T-helper 2 cell treated with Interferon-gamma antibody and Interleukin-4, amounts not matched to agents 5 μg/mL and 100 μg/mL, for 36 hours (primary cell): ENCODE results near the gene GCNT3.
"Not testable (repeated sequence)": the region's sequence is repeated elsewhere in the genome, so short reads cannot be mapped to it uniquely, and the experiment has no call there.

Source experiments
- DNase-seq: peaks from one replicate; pipeline ENCODE4 v3.0.0; 2021; ENCODE audit warnings: low spot score
- H3K27ac Mint-ChIP-seq: one replicate; pipeline ENCODE4 v1.8.0; 2021; ENCODE audit warnings: mild to moderate bottlenecking, mixed read lengths
- H3K27me3 Mint-ChIP-seq: one replicate; pipeline ENCODE4 v1.8.0; 2021; ENCODE audit warnings: low read depth, mixed read lengths
- H3K36me3 Mint-ChIP-seq: one replicate; pipeline ENCODE4 v1.8.0; 2021; ENCODE audit warnings: low read depth, mixed read lengths
- H3K4me1 Mint-ChIP-seq: one replicate; pipeline ENCODE4 v1.8.0; 2021; ENCODE audit warnings: low read depth, mixed read lengths
- H3K4me3 Mint-ChIP-seq: one replicate; pipeline ENCODE4 v1.8.0; 2022; ENCODE audit warnings: mild to moderate bottlenecking, moderate library complexity, mixed read lengths
- H3K9me3 Mint-ChIP-seq: one replicate; pipeline ENCODE4 v1.8.0; 2021; ENCODE audit warnings: mixed read lengths

GCNT3 gene

DNA sequence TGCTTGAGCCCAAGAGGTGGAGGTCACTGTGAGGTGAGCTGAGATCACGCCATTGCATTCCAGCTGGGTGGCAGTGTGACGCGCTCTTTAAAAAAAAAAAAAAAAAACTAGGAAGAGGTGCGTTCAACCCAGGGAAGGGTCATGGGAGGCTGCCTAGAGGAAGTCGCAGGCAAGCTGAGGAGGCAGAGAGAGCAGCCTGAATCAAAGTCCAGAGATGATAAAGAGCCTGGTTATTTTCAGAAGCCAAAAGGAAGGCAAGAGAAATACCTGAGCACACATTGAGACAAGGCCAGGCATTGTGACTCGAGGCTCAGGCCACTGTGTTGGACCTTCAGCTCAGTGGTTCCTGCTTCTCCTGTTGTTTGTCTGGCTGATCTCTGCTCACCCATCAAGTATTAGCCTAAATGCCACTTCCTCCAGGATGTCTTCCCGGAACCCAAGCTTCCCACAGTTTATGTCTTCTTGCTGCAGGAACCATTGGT, 16.1 kb upstream of the GCNT3 start:
- Mint-ChIP-seq H3K9me3 (peaks cover 4% of the 10 kb centered on the region), H3K27me3 (peaks cover 27% of the 10 kb centered on the region), H3K36me3 (no peaks in the 10 kb centered on the region), H3K4me1 (peaks cover 9% of the 10 kb centered on the region), H3K4me3 (no peak overlapping the region), H3K27ac (no peak overlapping the region)
- no peak for DNase-seq

DNA sequence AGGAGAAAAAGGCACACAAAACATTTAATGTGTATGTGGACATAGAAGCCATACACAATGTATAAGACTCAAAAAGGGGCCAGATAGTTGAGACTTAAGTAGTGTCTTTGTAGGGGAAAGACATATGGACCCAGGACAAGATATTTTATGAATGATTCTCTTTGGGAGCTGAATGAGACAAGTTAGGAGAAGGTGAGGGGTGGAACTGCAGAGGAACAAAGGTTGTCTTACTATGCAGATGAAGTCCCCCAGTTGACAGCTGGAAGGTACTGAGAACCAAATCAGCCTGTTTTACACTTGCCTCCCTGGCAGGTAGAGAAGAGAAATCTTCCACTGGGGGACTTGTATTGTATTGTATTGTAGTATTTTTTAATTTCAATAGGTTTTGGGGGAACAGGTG, 14.9 kb upstream of the GCNT3 start:
- Mint-ChIP-seq H3K36me3 (no peaks in the 10 kb centered on the region), H3K9me3 (peaks cover 4% of the 10 kb centered on the region), H3K4me3 (no peak overlapping the region), H3K27ac (no peak overlapping the region), H3K4me1 (peaks cover under 1% of the 10 kb centered on the region), H3K27me3 (peaks cover 27% of the 10 kb centered on the region)
- no peak for DNase-seq

DNA sequence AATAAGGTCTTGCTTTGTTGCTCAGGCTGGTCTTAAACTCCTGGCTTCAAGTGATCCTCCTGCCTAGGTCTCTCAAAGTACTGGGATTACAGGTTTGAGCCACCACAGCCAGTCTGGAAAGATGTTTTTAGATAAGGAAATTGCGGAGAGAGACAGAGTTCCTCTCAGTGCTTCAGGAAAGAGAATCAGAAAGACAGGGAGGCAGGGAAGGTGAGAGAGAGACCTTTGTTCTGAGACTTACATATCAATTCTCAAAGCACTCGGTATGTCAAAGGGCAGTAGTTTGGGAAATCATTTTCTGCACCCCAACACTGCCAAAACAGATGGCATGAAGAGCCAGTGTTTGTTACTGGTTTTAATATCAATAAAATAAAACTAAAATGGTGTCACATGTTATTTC, 13.1 kb upstream of the GCNT3 start:
- no peaks in the 10 kb centered on the region for H3K4me1 Mint-ChIP-seq
- no peak for DNase-seq
- peaks cover 24% of the 10 kb centered on the region for H3K27me3 Mint-ChIP-seq
- no peaks in the 10 kb centered on the region for H3K36me3 Mint-ChIP-seq
- no peak overlapping the region for H3K4me3 Mint-ChIP-seq
- H3K9me3 Mint-ChIP-seq = peaks cover 13% of the 10 kb centered on the region
- no peak overlapping the region for H3K27ac Mint-ChIP-seq

DNA sequence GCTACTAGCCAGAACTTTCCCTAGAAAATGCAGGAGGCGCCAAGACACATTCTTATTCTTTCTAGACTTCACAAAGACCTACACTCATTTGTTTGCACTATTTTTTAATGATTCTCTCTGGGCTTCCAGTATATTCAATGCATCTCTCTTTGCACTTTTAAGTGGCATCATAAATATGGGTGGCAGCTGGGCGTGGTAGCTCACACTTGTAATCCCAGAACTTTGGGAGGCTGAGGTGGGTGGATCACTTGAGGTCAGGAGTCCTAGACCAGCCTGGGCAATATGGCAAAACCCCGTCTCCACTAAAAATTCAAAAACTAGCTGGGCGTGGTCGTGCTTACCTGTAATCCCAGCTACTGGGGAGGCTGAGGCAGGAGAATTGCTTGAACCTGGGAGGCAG, 5.6 kb upstream of the GCNT3 start:
- H3K36me3 Mint-ChIP-seq = peaks cover 2% of the 10 kb centered on the region
- no peaks in the 10 kb centered on the region for H3K4me1 Mint-ChIP-seq
- peaks cover 18% of the 10 kb centered on the region for H3K9me3 Mint-ChIP-seq
- DNase-seq = no peak
- no peak overlapping the region for H3K4me3 Mint-ChIP-seq
- H3K27ac Mint-ChIP-seq = no peak overlapping the region
- H3K27me3 Mint-ChIP-seq = peaks cover 2% of the 10 kb centered on the region

DNA sequence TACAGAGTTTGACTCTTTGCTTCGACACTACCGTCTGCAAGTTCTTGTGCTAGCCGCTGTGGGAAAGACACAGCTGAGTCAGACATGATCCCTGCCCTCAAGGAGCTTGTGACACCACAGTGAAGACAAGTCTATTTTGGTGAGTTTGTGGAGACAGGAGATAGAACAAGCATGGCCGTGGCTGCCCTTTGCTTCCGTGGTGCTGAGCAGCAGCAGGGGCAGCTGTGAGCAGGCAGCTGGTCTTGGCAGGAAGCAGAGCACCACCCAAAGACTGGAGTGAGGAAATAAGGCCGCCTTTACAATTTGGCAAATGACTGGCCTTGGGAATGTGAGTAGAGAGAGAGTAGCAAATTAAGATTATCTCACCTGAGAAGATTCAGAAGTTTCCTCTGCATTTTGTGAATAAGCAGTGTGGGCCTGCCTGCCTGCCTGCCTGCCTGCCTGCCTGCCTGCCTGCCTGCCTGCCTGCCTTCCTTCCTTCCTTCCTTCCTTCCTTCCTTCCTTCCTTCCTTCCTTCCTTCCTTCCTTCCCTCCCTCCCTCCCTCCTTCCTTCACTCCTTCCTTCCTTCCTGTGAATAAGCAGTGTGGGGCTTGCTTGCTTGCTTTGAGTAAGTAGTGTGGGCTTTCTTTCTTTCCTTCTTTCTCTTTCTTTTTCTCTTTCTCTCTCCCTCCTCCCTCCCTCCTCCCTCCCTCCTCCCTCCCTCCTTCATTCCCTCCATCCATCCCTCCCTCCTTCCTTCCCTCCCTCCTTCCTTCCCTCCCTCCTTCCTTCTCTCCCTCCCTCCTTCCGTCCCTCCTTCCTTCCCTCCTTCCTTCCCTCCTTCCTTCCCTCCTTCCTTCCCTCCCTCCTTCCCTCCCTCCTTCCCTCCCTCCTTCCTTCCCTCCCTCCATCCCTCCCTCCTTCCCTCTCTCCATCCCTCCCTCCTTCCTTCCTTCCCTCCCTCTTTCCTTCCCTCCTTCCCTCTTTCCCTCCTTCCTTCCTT, 1.6 kb upstream of the GCNT3 start:
- Mint-ChIP-seq H3K36me3 (no peaks in the 10 kb centered on the region), H3K27me3 (peaks cover 12% of the 10 kb centered on the region), H3K4me3 (no peak overlapping the region), H3K4me1 (peaks cover 6% of the 10 kb centered on the region), H3K9me3 (peaks cover 11% of the 10 kb centered on the region), H3K27ac (no peak overlapping the region)
- DNase-seq = no peak

DNA sequence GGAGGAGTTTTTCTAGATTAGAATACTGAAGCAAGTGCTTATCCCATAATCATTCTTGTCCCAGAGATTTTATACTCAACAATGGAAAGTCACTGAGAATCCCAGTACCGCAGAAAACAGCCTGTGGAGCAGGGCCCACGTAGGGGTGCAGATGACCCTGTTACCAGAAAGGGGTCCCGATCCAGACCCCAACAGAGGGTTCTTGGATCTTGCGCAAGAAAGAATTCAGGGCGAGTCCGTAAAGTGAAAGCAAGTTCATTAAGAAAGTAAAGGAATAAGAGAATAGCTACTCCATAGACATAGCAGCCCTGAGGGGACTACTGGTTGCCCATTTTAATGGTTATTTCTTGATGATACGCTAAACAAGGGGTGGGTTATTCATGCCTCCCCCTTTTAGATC, 2.6 kb downstream of the GCNT3 start:
- H3K9me3 Mint-ChIP-seq = peaks cover 19% of the 10 kb centered on the region
- H3K36me3 Mint-ChIP-seq = no peaks in the 10 kb centered on the region
- peaks cover 8% of the 10 kb centered on the region for H3K4me1 Mint-ChIP-seq
- no peak overlapping the region for H3K4me3 Mint-ChIP-seq
- DNase-seq = no peak
- H3K27ac Mint-ChIP-seq = no peak overlapping the region
- peaks cover 32% of the 10 kb centered on the region for H3K27me3 Mint-ChIP-seq

DNA sequence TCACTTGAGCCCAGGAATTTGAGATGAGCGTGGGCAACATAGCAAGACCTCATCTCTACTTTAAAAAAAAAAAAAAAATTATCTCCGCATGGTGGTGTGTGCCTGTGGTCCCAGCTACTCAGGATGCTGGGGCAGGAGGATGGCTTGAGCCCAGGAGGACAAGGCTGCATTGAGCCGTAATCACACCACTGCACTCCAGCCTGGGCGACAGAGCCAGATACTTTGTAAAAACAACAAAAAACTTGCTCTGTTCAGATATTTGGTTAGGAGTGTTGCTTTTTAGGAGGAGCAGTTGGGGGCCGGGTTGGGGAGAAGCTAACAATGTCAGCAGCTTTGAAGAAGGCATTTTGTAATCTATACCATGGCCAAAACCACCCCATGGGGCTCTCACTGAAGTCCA, 4.1 kb downstream of the GCNT3 start:
- H3K36me3 Mint-ChIP-seq = no peaks in the 10 kb centered on the region
- no peak overlapping the region for H3K4me3 Mint-ChIP-seq
- H3K27ac Mint-ChIP-seq = no peak overlapping the region
- H3K9me3 Mint-ChIP-seq = peaks cover 19% of the 10 kb centered on the region
- H3K4me1 Mint-ChIP-seq = peaks cover 8% of the 10 kb centered on the region
- DNase-seq = no peak
- peaks cover 38% of the 10 kb centered on the region for H3K27me3 Mint-ChIP-seq

DNA sequence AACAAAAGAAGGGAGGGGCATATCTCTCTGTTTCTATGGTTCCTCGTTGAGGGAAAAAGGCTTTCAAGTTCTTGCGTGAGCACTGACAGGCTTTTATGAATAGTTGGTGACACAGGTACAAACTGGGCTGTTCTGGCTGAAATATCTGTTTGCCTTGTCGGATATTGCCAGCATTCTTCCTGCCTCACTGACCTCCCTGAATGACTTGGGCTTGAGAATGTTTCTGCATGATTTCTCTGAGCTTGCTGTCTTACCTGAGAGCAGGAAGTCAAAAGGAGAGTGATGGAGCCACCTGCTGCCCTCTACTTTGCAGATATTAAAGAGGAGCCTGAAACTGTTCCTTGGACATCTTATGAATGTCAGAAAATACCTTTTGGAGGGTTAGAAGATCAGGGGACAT, 4.8 kb downstream of the GCNT3 start:
- peaks cover 6% of the 10 kb centered on the region for H3K4me1 Mint-ChIP-seq
- no peak overlapping the region for H3K27ac Mint-ChIP-seq
- DNase-seq = no peak
- peaks cover 35% of the 10 kb centered on the region for H3K27me3 Mint-ChIP-seq
- no peaks in the 10 kb centered on the region for H3K36me3 Mint-ChIP-seq
- H3K4me3 Mint-ChIP-seq = no peak overlapping the region
- H3K9me3 Mint-ChIP-seq = peaks cover 19% of the 10 kb centered on the region

DNA sequence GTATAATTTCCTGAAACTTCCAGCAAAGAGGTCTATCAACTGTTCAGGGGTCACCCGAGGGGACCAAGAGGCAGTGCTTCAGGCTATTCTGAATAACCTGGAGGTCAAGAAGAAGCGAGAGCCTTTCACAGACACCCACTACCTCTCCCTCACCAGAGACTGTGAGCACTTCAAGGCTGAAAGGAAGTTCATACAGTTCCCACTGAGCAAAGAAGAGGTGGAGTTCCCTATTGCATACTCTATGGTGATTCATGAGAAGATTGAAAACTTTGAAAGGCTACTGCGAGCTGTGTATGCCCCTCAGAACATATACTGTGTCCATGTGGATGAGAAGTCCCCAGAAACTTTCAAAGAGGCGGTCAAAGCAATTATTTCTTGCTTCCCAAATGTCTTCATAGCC, 6.8 kb downstream of the GCNT3 start:
- H3K4me1 Mint-ChIP-seq = peaks cover 6% of the 10 kb centered on the region
- peaks cover 19% of the 10 kb centered on the region for H3K9me3 Mint-ChIP-seq
- peaks cover 29% of the 10 kb centered on the region for H3K27me3 Mint-ChIP-seq
- no peaks in the 10 kb centered on the region for H3K36me3 Mint-ChIP-seq
- no peak overlapping the region for H3K4me3 Mint-ChIP-seq
- H3K27ac Mint-ChIP-seq = no peak overlapping the region
- no peak for DNase-seq

DNA sequence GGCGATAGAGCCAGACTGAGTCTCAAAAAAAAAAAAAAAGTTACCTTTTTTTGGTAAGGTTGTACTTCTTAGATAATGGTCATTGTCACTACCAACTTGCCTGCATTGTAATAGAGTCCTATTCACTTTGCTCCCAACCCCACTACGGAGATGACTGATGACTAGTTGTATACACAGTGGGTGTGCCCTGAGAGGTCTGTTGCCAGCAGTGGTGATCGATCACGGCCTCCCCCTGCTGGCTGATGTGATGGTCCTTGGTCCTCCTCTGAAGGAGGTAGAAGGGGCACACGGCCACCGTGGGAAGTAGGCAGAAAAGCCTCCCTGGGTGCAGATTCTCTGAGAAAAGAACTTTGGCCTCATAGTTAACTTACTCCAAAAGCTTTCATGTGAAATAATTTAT, 10.7 kb downstream of the GCNT3 start:
- no peak overlapping the region for H3K4me3 Mint-ChIP-seq
- no peak overlapping the region for H3K27ac Mint-ChIP-seq
- peaks cover 17% of the 10 kb centered on the region for H3K27me3 Mint-ChIP-seq
- H3K36me3 Mint-ChIP-seq = no peaks in the 10 kb centered on the region
- H3K4me1 Mint-ChIP-seq = no peaks in the 10 kb centered on the region
- no peaks in the 10 kb centered on the region for H3K9me3 Mint-ChIP-seq
- DNase-seq = peak; percentile 52

DNA sequence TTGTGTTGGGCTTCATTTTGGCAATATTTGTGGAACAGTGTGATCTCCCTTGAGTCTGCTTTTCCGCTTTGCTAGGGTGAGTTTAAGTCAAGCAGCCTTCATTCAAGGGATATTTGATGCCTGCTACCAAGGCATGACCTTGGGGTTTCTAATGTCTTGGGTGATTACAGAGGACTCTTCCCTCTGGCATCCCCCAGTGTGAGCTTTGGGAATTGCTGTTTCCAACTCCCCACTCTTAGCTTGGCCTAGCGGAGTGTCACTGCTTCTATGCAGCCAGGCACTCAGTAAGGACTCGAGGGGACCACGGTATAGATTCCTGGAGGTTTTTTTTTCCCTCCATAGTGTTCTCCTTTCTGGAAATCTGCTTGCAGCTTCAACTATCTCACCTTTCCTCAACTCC, 21.1 kb downstream of the GCNT3 start:
- Mint-ChIP-seq H3K4me1 (no peaks in the 10 kb centered on the region), H3K4me3 (no peak overlapping the region), H3K27ac (no peak overlapping the region), H3K9me3 (no peaks in the 10 kb centered on the region), H3K27me3 (peaks cover 7% of the 10 kb centered on the region), H3K36me3 (peaks cover 5% of the 10 kb centered on the region)
- DNase-seq = no peak

DNA sequence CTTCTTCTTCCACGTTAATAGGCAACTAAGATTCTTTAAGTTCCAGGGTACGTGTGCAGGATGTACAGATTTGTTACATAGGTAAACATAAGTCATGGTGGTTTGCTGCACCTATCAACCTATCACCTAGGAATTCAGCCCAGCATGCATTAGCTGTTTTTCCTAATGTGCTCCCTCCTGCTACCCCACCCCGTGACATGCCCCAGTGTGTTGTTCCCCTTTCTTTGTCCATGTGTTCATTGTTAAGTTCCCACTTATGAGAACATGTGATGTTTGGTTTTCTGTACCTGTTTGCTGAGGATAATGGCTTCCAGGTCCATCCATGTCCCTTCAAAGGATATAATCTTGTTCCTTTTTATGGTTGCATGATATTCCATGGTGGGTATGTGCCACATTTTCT, 24.6 kb downstream of the GCNT3 start:
- Mint-ChIP-seq H3K4me3 (no peak overlapping the region), H3K36me3 (peaks cover 25% of the 10 kb centered on the region), H3K27ac (no peak overlapping the region), H3K4me1 (no peaks in the 10 kb centered on the region), H3K9me3 (no peaks in the 10 kb centered on the region), H3K27me3 (peaks cover 5% of the 10 kb centered on the region)
- DNase-seq = no peak

DNA sequence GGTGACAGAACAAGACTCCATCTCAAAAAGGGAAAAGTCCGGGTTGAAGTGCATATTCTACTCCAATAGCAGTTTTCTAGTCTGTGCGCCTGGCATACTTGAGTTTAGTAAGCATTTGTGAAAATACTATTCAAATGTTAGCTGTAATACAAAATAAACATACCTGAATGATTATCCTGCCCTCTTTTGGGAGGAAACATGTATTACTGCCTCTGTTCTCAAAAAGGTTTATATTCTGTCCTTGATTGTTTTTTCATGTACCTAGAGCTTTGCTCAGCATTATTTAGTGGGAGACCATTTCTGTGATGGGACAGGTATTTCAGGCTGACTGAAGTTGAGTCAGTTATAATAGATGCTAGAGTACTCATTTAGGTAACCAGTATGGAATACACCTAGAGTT, 25.9 kb downstream of the GCNT3 start:
- DNase-seq, H3K4me3 Mint-ChIP-seq, H3K27ac Mint-ChIP-seq, H3K4me1 Mint-ChIP-seq, H3K9me3 Mint-ChIP-seq, H3K27me3 Mint-ChIP-seq: not testable (repeated sequence)
- H3K36me3 Mint-ChIP-seq = peaks cover 34% of the 10 kb centered on the region

DNA sequence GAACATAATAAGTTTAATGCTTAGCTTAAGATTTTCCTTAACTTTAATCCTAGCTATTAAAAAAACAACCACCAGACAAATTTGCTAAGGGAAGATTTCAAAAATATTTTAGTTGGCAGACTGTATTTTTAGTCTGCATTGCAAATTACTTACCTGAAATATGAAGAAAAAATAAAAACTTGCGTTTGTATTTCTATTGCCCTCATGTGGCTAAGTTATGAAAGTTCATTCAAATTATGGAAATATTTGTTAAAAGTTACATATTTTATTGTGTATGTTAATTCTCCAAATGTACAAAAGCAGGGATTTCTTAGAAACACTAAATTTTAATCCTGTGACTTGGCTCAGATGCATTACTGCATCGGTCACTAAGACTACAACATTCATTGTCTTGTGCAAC, 30.8 kb downstream of the GCNT3 start:
- DNase-seq = no peak
- H3K27me3 Mint-ChIP-seq = no peaks in the 10 kb centered on the region
- H3K4me1 Mint-ChIP-seq = peaks cover 3% of the 10 kb centered on the region
- no peaks in the 10 kb centered on the region for H3K9me3 Mint-ChIP-seq
- H3K36me3 Mint-ChIP-seq = peaks cover 48% of the 10 kb centered on the region
- H3K27ac Mint-ChIP-seq = no peak overlapping the region
- no peak overlapping the region for H3K4me3 Mint-ChIP-seq

DNA sequence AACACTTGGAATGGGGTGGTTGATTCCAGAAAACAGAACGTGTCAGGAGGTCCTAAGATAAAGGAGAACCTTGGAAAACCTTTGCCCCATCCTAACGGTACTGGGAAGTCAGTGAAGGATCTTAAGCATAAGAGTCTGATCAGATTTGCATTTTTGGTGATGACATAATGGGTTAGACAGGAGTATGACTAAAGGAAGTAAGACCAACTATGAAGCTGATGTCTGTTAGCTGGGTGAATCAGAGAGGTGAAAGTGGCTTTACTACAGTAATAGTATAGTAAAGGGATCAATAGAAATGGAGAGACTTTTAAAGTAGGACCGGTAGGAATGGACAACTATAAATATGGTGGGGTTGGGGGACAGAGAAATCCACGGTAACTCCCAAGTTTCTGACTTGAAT, 33.2 kb downstream of the GCNT3 start:
- Mint-ChIP-seq H3K4me3 (no peak overlapping the region), H3K9me3 (no peaks in the 10 kb centered on the region), H3K4me1 (peaks cover 4% of the 10 kb centered on the region), H3K27ac (no peak overlapping the region), H3K27me3 (no peaks in the 10 kb centered on the region), H3K36me3 (peaks cover 38% of the 10 kb centered on the region)
- DNase-seq = no peak
